ENCODE data around the gene ACTR3.
"Not testable (repeated sequence)": the region's sequence is repeated elsewhere in the genome, so short reads cannot be mapped to it uniquely, and the experiment has no call there.

The ACTR3 gene

DNA sequence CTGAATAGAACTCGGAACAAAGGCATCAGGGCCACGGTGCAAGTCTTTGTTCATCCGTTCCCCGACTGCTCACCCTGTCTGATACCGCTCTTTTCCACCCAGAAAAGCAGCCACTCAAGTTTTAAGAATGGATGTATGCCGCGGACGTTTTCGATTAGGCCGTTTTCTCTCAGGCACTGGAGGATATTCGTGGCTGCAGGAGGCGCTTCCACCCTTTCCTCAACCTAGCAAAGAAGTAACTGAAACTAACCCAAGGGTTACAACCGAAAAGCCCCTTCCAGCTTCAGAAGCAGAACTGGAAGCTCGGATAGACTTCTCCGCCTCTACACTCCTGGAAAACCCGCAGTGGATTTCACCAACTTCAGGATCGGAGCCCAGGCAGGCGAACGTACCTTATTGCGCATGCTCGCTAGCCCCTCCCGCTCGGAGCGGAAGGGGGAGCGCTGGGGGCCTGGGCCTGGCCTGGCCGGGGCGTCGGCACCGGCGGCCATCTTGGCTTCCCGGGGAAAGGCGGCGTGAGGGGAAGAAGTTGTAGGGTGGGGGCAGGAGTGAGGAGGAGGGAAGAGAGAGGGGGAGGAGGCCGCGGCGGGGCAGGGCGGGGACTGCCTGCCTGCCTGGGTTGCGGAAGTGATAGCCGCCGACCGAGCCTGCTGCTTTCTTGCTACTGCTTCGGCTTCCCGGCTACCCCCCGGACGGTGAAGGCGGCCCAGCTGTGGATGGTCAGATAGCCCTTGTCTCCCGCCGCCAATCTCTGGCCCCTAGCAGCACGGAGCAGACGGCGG lies at the start of gene ACTR3:
Gene ACTR3 (plus strand): TSS at position 619 of the 782 bp plus-strand sequence. CDS start 191 bp downstream, outside the sequence.
- Histone ChIP-seq H3K4me1 (ENCODE audit: control insufficient read depth, insufficient read depth, low read length) (peaks cover 11% of the 10 kb centered on the region), H3K9ac (ENCODE audit: low read length) (peak within 1 kb of the TSS; percentile 88), H3K36me3 (ENCODE audit: control insufficient read depth, insufficient read depth, low read length) (no peaks in the 10 kb centered on the region), H3K27me3 (ENCODE audit: control insufficient read depth, insufficient read depth, low read length) (no peaks in the 10 kb centered on the region), H3K4me3 (ENCODE audit: low read length) (peak within 1 kb of the TSS; percentile 94), H3K27ac (ENCODE audit: low read depth, low read length) (peak within 1 kb of the TSS; percentile 97)

DNA sequence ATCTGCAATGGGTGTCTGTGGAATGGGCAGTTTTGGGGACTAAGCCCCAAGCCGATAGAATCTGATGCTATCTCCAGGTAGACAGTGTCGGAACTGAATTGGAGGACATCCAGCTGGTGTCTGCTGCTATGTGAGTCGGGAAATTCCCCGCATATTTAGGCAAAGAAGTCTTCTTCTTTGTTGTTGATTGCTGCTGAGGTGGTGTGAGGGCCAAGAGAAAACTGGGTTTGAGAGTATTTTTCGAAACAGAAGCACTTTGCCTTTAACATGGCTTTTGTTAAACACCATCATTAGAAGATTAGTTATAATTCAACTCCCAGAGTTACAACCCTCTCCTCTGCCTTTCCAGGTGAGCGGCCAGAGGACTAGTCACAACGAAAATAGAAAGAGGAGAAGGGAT lies 49.4 kb upstream of the ACTR3 start:
- Histone ChIP-seq H3K9ac (ENCODE audit: low read length) (no peak overlapping the region), H3K27me3 (ENCODE audit: control insufficient read depth, insufficient read depth, low read length) (no peaks in the 10 kb centered on the region), H3K4me1 (ENCODE audit: control insufficient read depth, insufficient read depth, low read length) (no peaks in the 10 kb centered on the region), H3K4me3 (ENCODE audit: low read length) (no peak overlapping the region), H3K27ac (ENCODE audit: low read depth, low read length) (no peak overlapping the region), H3K36me3 (ENCODE audit: control insufficient read depth, insufficient read depth, low read length) (no peaks in the 10 kb centered on the region)

DNA sequence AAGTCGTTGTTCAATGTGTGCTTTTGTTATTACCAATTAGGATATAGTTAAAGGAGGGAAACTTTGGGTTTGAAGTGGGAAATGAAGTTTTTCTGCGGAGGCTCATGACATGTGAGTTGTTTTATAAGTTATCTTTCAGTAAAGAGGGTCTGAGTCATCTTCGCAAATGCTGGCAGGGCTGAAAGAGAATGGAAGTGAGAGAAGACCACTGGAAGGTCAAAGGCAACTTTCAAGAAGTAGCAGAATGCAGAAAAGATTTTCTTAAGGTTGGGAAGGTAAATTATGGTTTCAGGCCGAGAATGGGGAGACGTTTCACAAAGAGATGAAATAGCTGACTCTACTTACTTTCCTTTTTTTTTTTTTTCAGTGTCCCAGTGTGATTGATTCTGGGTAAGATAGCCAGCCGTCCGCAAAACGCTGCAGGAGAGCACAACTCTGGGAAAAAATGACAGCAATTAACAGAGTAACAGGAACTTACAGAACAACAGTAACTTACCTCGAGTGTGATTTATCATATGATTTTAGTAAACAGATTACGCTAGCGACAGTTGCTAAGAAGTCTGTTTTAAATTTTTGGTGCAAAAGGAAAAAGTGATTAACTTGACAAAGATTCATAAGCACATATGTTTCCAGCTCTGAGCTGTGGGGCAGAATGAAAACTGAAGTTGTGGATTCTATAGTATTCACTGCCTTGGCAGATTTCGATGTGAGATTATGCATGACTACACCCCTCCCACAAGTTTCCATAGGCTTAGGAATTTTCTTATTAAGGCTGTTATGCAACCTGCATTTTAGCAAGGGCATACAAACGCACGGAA lies 46.8 kb upstream of the ACTR3 start:
- no peak overlapping the region for H3K4me3 ChIP-seq (ENCODE audit: low read length)
- H3K9ac ChIP-seq (ENCODE audit: low read length), result no peak overlapping the region

DNA sequence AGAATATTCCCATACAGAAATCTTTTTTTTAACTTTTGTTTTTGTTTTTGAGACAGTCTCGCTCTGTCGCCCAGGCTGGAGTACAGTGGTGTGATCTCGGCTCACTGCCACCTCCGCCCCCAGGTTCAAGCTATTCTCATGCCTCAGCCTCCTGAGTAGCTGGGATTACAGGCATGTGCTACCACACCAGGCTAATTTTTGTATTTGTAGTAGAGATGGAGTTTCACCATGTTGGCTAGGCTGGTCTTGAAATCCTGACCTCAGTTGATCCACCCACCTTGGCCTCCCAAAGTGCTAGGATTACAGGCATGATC lies 46.2 kb upstream of the ACTR3 start:
- not testable (repeated sequence) for H3K36me3 ChIP-seq (ENCODE audit: control insufficient read depth, insufficient read depth, low read length); H3K9ac ChIP-seq (ENCODE audit: low read length); H3K4me1 ChIP-seq (ENCODE audit: control insufficient read depth, insufficient read depth, low read length); H3K27me3 ChIP-seq (ENCODE audit: control insufficient read depth, insufficient read depth, low read length); H3K4me3 ChIP-seq (ENCODE audit: low read length); H3K27ac ChIP-seq (ENCODE audit: low read depth, low read length)

More for the DNA sequence above, 46.8 kb upstream of the ACTR3 start:
- no peaks in the 10 kb centered on the region for H3K27me3 ChIP-seq (ENCODE audit: control insufficient read depth, insufficient read depth, low read length)
- no peaks in the 10 kb centered on the region for H3K36me3 ChIP-seq (ENCODE audit: control insufficient read depth, insufficient read depth, low read length)
- H3K27ac ChIP-seq (ENCODE audit: low read depth, low read length), result no peak overlapping the region
- no peaks in the 10 kb centered on the region for H3K4me1 ChIP-seq (ENCODE audit: control insufficient read depth, insufficient read depth, low read length)

DNA sequence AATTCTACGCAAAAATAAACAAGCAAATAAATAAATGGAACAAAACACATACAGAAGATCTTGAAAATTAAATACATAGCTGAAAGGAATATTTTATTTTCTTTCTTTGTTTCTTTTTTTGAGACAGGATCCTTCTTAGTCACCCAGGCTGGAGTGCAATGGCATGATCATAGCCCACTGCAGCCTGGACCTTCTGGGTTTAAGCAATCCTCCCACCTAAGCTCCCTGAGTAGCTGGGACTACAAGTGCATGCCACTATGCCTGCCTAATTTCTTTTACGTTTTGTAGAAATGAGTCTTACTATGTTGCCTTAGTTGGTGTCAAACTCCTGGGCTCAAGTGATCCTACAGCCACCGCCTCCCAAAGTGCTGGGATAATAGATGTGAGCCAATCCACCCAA lies 44.6 kb upstream of the ACTR3 start:
- Histone ChIP-seq H3K4me1 (ENCODE audit: control insufficient read depth, insufficient read depth, low read length) (no peaks in the 10 kb centered on the region), H3K36me3 (ENCODE audit: control insufficient read depth, insufficient read depth, low read length) (no peaks in the 10 kb centered on the region), H3K9ac (ENCODE audit: low read length) (no peak overlapping the region), H3K27me3 (ENCODE audit: control insufficient read depth, insufficient read depth, low read length) (no peaks in the 10 kb centered on the region), H3K4me3 (ENCODE audit: low read length) (no peak overlapping the region), H3K27ac (ENCODE audit: low read depth, low read length) (no peak overlapping the region)

DNA sequence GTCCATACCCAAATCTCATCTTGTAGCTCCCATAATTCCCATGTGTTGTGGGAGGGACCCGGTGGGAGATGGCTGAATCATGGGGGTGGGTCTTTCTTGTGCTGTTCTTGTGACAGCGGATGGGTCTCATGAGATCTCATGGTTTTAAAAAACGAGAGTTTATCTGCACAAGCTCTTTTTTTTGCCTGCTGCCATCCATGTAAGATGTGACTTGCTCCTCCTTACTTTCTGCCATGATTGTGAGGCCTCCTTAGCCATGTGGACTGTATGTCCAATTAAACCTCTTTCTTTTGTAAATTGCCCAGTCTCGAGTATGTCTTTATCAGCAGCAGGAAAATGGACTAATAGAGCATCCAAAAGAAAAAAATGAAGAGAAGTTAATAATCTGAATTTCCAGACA lies 44.1 kb upstream of the ACTR3 start:
- H3K27ac ChIP-seq (ENCODE audit: low read depth, low read length); H3K9ac ChIP-seq (ENCODE audit: low read length); H3K27me3 ChIP-seq (ENCODE audit: control insufficient read depth, insufficient read depth, low read length); H3K4me1 ChIP-seq (ENCODE audit: control insufficient read depth, insufficient read depth, low read length); H3K36me3 ChIP-seq (ENCODE audit: control insufficient read depth, insufficient read depth, low read length); H3K4me3 ChIP-seq (ENCODE audit: low read length): not testable (repeated sequence)

DNA sequence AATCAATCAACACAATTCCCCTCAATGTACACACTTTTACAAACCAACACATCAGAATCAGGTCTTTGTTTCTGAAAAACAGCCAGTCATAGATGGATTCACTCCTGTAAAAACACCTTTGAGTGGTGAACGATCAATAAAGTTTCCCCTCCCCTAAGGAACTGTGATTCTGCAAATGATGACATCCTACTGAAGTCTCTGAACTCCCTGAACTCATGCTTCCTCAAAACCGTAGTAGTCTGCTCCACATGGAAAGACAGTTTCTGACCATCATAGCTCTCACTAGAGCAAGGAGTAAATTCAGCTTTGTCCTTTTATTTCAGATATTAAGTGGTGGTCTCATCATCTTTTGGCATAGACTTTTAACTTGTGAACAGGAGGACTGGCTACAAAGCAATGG lies 43.5 kb upstream of the ACTR3 start:
- no peak overlapping the region for H3K4me3 ChIP-seq (ENCODE audit: low read length)
- no peaks in the 10 kb centered on the region for H3K27me3 ChIP-seq (ENCODE audit: control insufficient read depth, insufficient read depth, low read length)
- no peak overlapping the region for H3K9ac ChIP-seq (ENCODE audit: low read length)
- H3K27ac ChIP-seq (ENCODE audit: low read depth, low read length), result no peak overlapping the region
- H3K36me3 ChIP-seq (ENCODE audit: control insufficient read depth, insufficient read depth, low read length), result no peaks in the 10 kb centered on the region
- H3K4me1 ChIP-seq (ENCODE audit: control insufficient read depth, insufficient read depth, low read length), result no peaks in the 10 kb centered on the region

DNA sequence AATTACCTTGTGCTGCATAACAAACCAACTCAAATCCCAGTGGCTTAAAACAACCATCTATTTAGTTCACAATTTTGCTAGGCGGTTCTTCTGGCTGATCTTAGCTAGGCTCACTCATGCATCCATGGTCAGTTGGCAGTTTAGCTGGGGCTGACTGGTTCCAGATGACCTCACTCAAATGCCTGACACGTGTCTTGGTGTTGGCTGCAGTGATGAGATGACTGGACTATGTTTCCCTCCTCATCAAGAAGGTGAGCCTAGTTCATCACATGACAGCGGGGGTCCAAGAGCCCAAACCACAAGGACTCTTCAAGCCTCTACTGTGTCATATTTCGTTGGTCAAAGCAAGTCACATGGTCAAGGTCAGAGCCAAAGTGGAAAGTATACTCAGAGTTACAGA lies 42.7 kb upstream of the ACTR3 start:
- no peak overlapping the region for H3K27ac ChIP-seq (ENCODE audit: low read depth, low read length)
- no peaks in the 10 kb centered on the region for H3K27me3 ChIP-seq (ENCODE audit: control insufficient read depth, insufficient read depth, low read length)
- no peak overlapping the region for H3K9ac ChIP-seq (ENCODE audit: low read length)
- H3K36me3 ChIP-seq (ENCODE audit: control insufficient read depth, insufficient read depth, low read length), result no peaks in the 10 kb centered on the region
- H3K4me3 ChIP-seq (ENCODE audit: low read length), result no peak overlapping the region
- no peaks in the 10 kb centered on the region for H3K4me1 ChIP-seq (ENCODE audit: control insufficient read depth, insufficient read depth, low read length)

DNA sequence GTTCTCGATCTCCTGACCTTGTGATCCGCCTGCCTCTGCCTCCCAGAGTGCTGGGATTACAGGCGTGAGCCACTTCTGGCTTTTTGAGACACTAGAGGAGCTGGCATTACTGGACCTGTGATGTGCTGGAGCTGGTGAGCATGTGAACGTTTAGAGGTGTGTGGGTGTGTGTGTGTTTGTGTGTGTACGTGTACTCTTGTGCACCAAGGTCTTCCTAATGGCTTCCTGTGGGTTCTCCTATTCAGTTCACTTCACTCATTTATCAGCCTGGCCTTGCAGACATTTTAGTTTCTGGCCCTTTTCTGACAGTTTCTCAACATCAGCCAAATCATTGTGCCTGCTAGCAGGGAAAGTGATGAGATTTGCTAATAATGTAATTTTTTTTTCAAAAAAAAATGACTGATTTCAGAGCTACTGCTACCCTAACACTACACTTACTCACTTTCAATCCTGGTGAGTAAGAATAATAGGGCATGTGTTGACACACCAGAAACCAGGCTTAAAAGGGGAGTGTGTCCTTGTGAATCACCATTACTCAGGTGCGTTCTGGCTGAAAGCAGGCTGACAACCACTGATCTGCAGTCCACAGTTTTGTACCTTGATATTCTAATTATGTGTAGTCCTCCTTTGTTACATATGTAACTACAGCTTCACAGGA lies 41.0 kb upstream of the ACTR3 start:
- H3K27me3 ChIP-seq (ENCODE audit: control insufficient read depth, insufficient read depth, low read length), result no peaks in the 10 kb centered on the region
- no peaks in the 10 kb centered on the region for H3K4me1 ChIP-seq (ENCODE audit: control insufficient read depth, insufficient read depth, low read length)
- no peaks in the 10 kb centered on the region for H3K36me3 ChIP-seq (ENCODE audit: control insufficient read depth, insufficient read depth, low read length)
- H3K27ac ChIP-seq (ENCODE audit: low read depth, low read length), result no peak overlapping the region
- H3K9ac ChIP-seq (ENCODE audit: low read length), result no peak overlapping the region
- no peak overlapping the region for H3K4me3 ChIP-seq (ENCODE audit: low read length)

DNA sequence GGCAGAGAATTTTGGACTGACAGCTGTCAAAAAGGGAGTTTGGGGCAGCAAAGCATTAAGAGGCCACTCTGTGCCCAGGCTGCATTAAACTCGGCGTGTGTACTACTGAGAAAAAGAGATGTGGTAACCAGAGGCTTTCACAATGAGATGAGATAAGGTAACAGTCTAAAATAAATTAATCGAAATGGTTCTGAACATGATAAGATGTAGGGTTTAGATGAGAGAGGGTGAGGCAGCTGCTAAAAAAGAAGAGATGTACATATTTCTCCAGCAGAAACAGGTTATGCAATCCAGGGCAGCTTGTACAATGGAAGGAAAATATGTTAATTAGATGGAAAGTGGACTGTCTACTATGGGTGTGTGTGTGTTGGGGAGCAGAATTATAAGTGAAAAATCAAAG lies 39.2 kb upstream of the ACTR3 start:
- H3K4me1 ChIP-seq (ENCODE audit: control insufficient read depth, insufficient read depth, low read length), result no peaks in the 10 kb centered on the region
- no peaks in the 10 kb centered on the region for H3K27me3 ChIP-seq (ENCODE audit: control insufficient read depth, insufficient read depth, low read length)
- no peak overlapping the region for H3K4me3 ChIP-seq (ENCODE audit: low read length)
- H3K36me3 ChIP-seq (ENCODE audit: control insufficient read depth, insufficient read depth, low read length), result no peaks in the 10 kb centered on the region
- H3K9ac ChIP-seq (ENCODE audit: low read length), result no peak overlapping the region
- H3K27ac ChIP-seq (ENCODE audit: low read depth, low read length), result no peak overlapping the region

DNA sequence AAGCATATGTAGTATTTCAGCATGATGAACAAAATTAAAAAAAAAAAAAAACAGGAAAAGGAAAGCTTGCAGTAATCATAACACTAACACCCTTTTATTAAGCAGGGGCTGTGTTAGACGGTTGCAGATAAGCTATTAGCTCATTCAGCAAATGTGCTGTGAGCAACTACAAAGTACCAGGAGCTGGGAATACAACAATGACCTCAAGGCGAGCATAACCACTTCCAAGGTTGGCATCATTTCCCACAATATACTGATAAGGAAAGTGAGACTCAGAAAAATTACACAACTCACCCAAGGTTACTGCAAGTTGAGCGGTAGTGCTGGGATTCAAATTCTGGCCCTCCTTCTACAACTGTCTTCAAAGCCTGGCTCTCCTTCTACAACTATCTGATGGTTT lies 38.2 kb upstream of the ACTR3 start:
- Histone ChIP-seq H3K9ac (ENCODE audit: low read length) (no peak overlapping the region), H3K27me3 (ENCODE audit: control insufficient read depth, insufficient read depth, low read length) (no peaks in the 10 kb centered on the region), H3K4me3 (ENCODE audit: low read length) (no peak overlapping the region), H3K27ac (ENCODE audit: low read depth, low read length) (no peak overlapping the region), H3K4me1 (ENCODE audit: control insufficient read depth, insufficient read depth, low read length) (no peaks in the 10 kb centered on the region), H3K36me3 (ENCODE audit: control insufficient read depth, insufficient read depth, low read length) (no peaks in the 10 kb centered on the region)

DNA sequence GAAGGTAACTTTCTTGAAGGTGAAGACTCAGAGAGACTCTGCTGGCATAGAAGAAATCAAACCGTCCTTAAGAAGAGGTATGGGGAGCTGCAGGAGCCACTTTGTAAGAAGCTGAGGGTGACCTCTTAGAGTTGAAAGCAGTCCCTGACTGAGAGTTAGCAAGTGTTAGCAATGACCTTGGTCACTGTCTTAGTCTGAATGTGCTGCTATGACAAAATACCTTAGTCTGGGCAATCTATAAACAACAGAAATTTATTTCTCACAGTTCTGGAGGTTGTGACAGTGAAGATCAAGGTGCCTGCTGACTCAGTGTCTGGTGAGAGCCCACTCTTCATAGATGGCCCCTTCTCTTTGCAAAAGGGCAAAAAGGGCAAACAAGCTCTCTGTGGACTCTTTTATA lies 35.7 kb upstream of the ACTR3 start:
- H3K4me1 ChIP-seq (ENCODE audit: control insufficient read depth, insufficient read depth, low read length), result no peaks in the 10 kb centered on the region
- no peaks in the 10 kb centered on the region for H3K36me3 ChIP-seq (ENCODE audit: control insufficient read depth, insufficient read depth, low read length)

More for the DNA sequence above, 35.7 kb upstream of the ACTR3 start:
- Histone ChIP-seq H3K27me3 (ENCODE audit: control insufficient read depth, insufficient read depth, low read length) (no peaks in the 10 kb centered on the region), H3K9ac (ENCODE audit: low read length) (no peak overlapping the region), H3K27ac (ENCODE audit: low read depth, low read length) (no peak overlapping the region), H3K4me3 (ENCODE audit: low read length) (no peak overlapping the region)

All from rectal smooth muscle tissue (tissue), 1 donor.